ENCODE measurements around the gene TWSG1.
"Not testable (repeated sequence)": the region's sequence is repeated elsewhere in the genome, so short reads cannot be mapped to it uniquely, and the experiment has no call there.

TWSG1 gene

GRCh38 chr18:9400197-9400596 lies 65.6 kb downstream of the TWSG1 start:
- DNase-seq = no peak

- DNase-seq = no peak
Observed at GRCh38 chr18:9401176-9401575, 66.6 kb downstream of the TWSG1 start.

- DNase-seq = not testable (repeated sequence)
Observed at GRCh38 chr18:9402358-9403007, 67.9 kb downstream of the TWSG1 start.

- DNase-seq = no peak
Observed at GRCh38 chr18:9403795-9404564, 69.4 kb downstream of the TWSG1 start.

- DNase-seq = no peak
Observed at GRCh38 chr18:9404565-9405060, 70.0 kb downstream of the TWSG1 start.

- no peak for DNase-seq
Observed at GRCh38 chr18:9405130-9405529, 70.6 kb downstream of the TWSG1 start.

GRCh38 chr18:9405977-9406376 lies 71.4 kb downstream of the TWSG1 start:
- no peak for DNase-seq

GRCh38 chr18:9410515-9410914 lies 75.9 kb downstream of the TWSG1 start:
- DNase-seq = no peak

GRCh38 chr18:9413576-9413975 lies 79.0 kb downstream of the TWSG1 start:
- no peak for DNase-seq

GRCh38 chr18:9416563-9417072 lies 82.0 kb downstream of the TWSG1 start:
- no peak for DNase-seq

GRCh38 chr18:9417073-9417851 lies 82.7 kb downstream of the TWSG1 start:
- no peak for DNase-seq

- no peak for DNase-seq
Observed at GRCh38 chr18:9418047-9418690, 83.6 kb downstream of the TWSG1 start.

- DNase-seq = no peak
Observed at GRCh38 chr18:9419956-9420631, 85.5 kb downstream of the TWSG1 start.

GRCh38 chr18:9421096-9421900 lies 86.7 kb downstream of the TWSG1 start:
- no peak for DNase-seq

- DNase-seq = no peak
Observed at GRCh38 chr18:9421901-9422327, 87.3 kb downstream of the TWSG1 start.

GRCh38 chr18:9422816-9423519 lies 88.4 kb downstream of the TWSG1 start:
- no peak for DNase-seq

- not testable (repeated sequence) for DNase-seq
Observed at GRCh38 chr18:9423648-9424047, 89.1 kb downstream of the TWSG1 start.

- not testable (repeated sequence) for DNase-seq
Observed at GRCh38 chr18:9424235-9424634, 89.7 kb downstream of the TWSG1 start.

GRCh38 chr18:9426753-9427152 lies 92.2 kb downstream of the TWSG1 start:
- no peak for DNase-seq

GRCh38 chr18:9428301-9428706 lies 93.7 kb downstream of the TWSG1 start:
- no peak for DNase-seq
